HG02981 (cell line): ENCODE data around the gene NIBAN1.
A peak's percentile ranks its signal among the peaks of the same experiment; 100 is the strongest.
"Not testable (repeated sequence)": the region's sequence is repeated elsewhere in the genome, so short reads cannot be mapped to it uniquely, and the experiment has no call there.

Source experiments
- ATAC-seq: cut with Tn5 transposase; IDR thresholded peaks from one replicate; pipeline ENCODE4 v1.9.1; 2021; ENCODE audit warnings: mild to moderate bottlenecking, moderate library complexity; ENCODE audit not compliant: unreplicated experiment

NIBAN1 gene, protein sequence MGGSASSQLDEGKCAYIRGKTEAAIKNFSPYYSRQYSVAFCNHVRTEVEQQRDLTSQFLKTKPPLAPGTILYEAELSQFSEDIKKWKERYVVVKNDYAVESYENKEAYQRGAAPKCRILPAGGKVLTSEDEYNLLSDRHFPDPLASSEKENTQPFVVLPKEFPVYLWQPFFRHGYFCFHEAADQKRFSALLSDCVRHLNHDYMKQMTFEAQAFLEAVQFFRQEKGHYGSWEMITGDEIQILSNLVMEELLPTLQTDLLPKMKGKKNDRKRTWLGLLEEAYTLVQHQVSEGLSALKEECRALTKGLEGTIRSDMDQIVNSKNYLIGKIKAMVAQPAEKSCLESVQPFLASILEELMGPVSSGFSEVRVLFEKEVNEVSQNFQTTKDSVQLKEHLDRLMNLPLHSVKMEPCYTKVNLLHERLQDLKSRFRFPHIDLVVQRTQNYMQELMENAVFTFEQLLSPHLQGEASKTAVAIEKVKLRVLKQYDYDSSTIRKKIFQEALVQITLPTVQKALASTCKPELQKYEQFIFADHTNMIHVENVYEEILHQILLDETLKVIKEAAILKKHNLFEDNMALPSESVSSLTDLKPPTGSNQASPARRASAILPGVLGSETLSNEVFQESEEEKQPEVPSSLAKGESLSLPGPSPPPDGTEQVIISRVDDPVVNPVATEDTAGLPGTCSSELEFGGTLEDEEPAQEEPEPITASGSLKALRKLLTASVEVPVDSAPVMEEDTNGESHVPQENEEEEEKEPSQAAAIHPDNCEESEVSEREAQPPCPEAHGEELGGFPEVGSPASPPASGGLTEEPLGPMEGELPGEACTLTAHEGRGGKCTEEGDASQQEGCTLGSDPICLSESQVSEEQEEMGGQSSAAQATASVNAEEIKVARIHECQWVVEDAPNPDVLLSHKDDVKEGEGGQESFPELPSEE

DNA sequence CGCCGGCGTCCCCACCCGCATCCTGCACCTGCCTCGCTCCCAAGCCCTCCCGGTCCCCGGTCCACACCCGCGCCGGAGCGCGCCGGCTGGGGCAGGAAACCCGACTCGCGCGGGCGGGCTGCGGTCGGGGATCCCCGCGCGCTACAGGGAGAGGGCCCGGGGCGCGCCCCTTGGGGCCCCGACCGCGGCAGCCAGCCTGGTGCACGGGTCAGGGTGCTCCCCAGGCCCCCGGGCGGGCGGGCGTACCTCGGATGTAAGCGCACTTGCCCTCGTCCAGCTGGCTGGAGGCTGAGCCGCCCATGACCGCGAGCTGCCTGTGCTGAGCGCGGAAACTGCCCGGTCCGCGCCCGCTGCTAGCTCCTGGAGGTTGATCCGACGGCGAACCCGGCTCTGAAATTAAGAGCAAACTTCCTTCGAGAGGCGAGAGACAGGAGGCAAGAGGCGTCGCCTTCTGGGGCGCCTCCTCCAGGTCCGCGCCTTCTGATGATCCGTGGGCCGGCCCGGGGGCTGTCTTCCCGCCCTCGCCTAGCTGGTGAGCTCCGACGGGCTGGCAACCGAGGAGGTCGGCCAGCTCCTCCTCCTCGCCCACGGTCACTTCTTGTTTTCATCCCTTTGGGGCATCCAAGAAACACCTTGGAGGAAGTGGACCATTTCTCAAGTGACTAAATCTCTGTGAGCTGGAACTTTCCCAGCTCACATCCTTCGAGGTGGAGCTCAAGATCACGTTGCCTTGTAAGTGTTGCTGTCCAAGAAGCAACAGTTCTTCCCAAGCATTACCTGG lies at the start of gene NIBAN1:
NIBAN1 (minus strand) TSS at position 453 of the 781 bp plus-strand sequence; CDS start at position 301, 152 bp downstream.
- peak; percentile 59 for ATAC-seq

DNA sequence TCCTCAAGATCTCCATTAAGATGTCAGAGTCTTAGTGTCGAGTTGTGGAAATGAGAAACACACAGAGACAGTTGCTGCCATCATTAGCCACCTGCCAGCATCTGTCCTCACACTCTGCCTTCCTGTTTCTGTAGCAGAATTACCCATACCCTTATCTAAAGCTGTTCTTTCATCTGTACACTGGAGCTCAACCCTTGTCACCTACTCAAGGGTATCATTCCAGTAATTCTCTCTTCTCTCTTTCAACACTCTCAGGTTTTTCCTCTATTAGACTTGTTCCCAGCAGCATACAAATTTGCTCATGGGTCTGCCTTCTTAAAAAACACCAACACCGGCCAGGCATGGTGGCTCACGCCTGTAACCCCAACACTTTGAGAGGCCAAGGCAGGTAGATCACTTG lies 43.7 kb upstream of the NIBAN1 start:
- no peak for ATAC-seq

DNA sequence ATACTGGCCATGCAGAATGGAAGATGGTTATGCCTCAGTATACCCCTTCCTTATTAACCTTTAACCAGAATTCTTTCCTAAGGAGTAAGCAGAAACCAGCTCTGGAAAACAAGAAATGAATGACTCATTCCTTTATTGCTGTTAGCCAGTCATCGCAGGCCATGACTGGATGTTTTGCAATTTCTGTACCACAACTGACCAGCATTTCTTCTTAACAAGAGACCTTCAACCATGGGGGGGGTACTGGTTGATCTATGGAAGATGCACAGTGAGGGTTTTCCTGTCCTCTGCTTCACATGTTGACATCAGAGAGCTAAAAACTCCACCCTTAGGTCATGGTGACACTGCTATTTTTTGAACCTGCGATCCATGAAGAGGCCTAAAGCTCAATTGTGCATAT lies 43.0 kb upstream of the NIBAN1 start:
- ATAC-seq = no peak

DNA sequence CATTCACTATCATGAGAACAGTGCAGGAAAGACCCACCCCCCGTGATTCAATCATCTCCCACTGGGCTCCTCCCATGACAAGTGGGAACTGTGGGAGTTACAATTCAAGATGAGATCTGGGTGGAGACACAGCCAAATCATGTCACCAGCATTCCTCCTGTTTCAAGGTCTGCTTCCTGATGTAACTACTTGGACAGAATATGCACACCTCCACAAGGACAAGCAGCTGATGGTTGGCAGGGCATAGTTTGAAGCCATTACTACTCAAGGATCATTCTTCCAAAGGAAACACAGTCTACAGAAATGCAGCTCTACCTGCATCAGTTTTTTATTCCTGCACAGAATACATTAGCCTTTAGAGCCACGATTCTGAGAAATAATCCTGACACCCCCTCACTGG lies 42.6 kb upstream of the NIBAN1 start:
- ATAC-seq = no peak

DNA sequence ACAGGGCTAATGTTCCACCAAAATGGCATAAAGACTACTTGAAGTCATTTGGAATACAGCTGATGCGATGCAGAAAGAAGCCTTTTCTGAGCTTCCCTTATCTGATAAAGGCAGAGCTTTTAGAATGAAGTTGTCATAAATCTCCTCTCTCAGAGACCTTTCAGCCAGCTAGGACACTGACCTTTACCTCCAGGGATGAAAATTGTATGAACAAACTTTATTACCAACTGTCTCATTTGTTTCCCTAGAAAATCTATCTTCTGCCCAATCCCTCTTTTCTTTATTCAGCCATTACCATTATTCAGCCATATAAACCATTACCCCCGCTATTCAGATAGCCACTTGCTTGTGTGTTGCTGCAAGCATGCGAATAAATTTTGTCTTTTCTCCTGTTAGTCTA lies 41.3 kb upstream of the NIBAN1 start:
- no peak for ATAC-seq

DNA sequence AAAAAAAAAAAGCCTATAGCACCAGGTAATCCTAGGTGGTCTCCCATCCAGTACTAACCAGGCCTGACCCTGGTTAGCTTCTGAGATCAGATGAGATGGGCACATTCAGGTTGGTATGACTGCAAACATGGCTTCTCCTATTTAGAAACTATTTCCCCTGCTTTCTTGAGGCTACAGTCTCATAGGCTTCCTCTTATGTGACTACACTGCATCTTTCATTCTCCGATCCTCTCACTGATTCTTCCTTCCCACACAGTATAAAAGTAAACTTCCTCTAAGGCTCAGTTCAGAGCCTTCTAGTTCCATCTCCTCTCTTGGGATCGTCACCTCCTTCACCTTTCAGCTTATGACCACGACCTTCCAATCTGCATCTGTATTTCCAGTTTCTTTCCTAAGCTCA lies 40.6 kb upstream of the NIBAN1 start:
- ATAC-seq = no peak

DNA sequence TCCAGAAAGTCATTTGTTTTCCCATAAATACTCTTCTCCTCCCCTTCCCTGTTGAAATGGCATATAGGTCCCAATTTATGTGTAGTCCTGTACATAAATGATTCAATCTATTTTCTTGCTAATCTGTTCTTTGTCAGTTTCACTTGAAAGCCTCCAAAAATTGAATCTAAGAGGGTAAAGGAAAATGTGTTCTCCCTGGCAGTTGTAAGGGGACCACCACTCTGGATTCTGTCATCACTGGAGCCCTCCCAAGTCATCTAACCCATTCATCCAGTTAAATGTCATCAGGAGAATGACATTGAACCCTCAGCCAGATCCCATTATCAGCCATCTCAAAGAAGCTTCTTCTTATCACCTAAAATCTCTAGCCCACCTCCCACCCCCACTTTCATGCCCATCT lies 36.1 kb upstream of the NIBAN1 start:
- ATAC-seq = no peak

DNA sequence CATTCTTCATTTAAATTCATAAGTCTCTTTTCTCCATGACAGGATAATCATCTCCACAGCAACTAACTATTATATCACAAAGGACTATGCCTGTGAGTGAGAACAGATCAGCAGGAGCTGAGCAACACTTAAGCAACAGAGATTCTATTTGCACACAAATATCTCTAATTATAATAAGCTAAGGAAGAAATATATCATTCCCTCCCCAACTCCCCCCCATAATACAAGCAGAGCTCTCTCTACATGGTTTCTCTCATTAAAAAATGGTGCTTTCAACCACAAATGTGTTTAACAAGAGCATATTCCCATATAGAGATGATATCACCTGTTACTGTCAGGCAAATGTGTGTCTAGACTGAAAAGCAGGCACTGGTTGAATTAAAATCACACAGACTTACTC lies 34.5 kb upstream of the NIBAN1 start:
- ATAC-seq = no peak

DNA sequence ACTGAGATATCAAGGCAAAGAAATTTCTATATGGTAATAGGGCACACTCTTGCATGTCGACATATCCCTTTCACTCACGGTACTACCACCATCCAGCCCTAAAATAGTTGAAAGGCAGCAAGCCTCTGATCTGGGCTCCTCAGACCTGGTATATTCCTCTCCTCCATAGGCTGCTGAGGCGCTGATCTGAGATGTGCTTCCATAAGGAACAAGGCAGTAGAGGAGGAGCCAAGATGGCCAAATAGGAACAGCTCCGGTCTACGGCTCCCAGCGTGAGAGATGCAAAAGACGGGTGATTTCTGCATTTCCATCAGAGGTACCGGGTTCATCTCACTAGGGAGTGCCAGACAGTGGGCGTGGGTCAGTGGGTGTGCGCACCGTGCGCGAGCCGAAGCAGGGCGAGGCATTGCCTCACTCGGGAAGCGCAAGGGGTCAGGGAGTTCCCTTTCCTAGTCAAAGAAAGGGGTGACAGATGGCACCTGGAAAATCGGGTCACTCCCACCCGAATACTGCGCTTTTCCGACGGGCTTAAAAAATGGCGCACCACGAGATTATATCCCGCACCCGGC lies 27.1 kb upstream of the NIBAN1 start:
- not testable (repeated sequence) for ATAC-seq

DNA sequence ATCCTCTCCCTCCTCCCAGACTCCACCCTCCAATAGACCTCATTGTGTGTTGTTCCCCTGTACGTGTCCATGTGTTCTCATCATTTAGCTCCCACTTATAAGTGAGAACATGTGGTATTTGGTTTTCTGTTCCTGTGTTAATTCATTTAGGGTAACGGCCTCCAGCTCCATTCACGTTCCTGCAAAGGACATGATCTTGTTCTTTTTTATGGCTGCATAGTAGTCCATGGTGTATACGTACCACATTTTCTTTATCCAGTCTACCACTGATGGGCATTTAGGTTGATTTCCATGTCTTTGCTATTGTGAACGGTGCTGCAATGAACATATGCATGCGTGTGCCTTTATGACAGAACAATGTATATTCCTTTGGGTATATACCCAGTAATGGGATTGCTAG lies 25.7 kb upstream of the NIBAN1 start:
- ATAC-seq = not testable (repeated sequence)

DNA sequence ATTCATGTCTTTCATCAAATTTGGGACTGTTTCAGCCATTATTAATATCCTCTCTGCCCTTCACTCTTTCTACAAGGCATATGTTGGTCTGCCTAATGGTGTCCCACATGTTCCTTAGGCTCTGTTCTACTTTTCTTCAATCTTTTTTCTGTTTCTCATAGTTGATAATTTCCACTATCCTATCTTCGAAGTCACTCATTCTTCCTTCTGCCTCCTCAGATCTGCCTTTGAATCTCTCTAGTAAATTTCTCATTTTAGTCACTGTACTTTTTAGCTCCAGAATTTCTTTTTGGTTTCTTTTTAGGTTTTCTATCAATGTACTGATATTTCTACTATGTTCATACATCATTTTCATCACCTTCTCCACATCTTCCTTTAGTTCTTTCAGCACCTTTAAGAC lies 20.0 kb upstream of the NIBAN1 start:
- no peak for ATAC-seq

DNA sequence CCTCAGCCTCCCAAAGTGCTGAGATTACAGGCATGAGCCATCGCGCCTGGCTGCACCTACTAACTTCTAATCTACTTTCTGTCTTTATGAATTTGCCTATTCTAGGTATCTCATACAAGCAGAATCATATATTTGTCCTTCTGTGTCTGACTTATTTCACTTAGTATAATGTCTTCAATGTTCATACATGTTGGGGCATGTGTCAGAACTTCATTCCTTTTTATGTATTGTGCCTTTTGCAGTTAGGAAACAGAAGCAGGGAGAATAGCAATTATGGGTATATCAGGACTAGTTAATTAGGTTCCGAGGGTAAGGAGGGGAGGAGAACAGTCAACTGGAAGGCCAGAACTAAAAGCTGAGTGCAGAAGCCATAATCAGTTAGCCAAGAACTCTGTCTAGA lies 18.0 kb upstream of the NIBAN1 start:
- ATAC-seq = no peak

DNA sequence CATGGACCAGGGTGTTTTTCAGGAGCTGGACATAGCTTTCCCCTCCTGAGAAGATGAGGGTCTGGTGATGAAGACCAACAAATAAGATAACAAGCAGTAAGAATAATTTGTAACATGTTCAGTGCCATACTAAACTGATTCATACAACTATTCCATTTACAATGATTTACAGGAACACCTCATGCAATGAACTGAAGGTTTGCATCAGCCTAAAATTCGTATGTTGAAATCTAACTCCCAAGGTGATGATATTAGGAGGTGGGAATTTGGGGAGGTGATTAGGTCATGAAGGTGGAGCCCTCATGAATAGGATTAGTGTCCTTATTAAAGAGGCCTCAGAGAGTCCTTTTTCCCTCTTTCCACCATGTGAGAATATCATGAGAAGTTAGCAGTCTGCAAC lies 15.9 kb upstream of the NIBAN1 start:
- no peak for ATAC-seq

DNA sequence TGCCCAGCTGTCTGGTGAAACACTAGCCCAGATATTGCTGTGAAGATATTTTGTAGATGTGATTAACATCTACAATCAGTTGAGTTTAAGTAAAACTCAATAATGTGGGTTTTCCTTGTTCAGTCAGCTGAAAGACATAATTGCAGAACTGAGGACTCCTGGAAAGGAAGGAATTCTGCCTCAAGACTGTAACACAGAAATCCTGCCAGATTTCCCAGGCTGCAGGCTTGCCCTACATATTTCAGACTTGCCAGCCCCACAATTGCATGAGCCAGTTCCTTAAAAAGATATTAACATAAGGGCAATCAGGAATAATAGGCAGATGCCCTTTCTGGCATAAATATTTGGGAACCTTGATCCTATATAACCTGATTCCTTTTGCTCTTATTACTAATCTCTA lies 14.2 kb upstream of the NIBAN1 start:
- no peak for ATAC-seq

DNA sequence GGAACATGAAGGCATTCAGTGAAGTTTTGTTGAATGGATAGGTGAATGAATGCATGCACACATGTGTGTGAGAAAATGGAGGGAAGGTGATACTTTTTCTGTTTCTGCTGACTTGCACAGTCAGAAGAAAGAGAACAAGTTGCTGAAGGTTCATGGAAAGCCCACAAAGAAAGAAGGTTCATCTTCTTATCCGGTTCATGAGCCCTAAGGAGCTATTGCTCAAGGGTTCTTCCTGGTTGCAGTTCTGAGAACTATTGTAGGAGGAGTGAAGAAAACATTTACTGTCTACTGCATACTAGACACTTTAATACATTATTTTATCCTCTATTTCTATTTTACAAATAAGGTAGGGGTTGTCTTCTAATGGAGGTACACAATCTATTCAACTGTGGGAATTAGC lies 13.4 kb upstream of the NIBAN1 start:
- ATAC-seq = no peak

DNA sequence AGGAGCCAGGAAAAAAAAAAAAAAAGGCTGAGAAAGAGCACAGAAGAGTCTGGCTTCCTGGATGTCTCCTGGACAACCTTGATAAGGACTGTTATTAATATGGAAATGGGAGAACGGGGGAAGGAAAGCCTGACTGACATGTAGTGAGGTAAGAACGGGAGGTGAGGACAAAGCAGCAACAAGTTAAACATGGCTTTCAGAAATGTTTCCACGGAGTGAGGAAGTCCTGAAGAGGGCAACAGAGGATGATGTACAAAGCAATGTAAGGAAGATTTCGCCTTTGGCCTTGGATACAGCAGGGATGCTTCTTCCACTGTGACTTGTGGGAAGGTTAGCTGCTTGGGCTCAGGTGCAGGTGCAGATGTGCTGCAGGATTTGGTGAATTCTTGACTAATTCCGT lies 11.9 kb upstream of the NIBAN1 start:
- ATAC-seq = no peak

DNA sequence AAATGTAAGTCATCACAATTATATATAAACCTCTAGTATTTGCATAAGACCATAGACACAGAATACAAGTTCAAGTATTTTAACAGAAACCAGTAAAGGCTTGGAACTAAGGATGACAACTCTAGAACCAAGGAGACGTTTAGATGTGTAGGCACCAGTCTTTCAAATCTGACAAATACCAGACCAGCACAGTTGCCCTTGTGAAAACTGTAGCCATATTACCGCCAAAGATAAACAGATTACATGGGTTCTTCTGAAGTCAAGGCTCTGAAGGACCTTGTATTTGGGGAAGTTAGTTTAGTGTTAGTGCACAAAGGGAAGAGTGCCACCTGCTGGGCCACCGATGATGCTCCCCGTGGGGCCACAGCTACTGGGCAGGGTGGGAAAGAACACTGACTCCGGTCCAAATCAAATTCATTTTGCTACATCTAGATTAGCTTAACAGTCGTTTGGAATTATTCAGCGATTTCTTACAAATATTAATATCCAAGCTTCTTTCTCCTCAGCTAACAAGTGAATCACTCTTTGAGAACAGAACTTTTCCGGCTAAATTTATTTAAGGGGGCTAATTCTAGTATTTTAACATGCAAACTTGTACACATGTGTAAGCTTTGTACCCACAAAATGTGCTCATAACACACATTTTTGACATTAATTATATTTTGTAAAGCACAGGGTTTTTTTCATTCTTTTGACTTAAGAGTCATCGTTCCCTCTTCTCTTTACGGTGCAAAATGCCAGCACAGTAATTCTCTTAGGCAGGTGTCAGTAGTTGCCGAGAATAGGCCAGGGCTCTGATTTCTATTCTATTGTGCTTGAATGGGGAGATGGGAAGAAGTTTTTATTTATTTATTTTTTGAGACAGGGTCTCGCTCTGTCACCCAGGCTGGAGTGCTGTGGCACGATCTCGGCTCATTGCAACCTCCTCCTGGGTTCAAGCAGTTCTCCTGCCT lies 8.0 kb upstream of the NIBAN1 start:
- ATAC-seq = peak; percentile 99

DNA sequence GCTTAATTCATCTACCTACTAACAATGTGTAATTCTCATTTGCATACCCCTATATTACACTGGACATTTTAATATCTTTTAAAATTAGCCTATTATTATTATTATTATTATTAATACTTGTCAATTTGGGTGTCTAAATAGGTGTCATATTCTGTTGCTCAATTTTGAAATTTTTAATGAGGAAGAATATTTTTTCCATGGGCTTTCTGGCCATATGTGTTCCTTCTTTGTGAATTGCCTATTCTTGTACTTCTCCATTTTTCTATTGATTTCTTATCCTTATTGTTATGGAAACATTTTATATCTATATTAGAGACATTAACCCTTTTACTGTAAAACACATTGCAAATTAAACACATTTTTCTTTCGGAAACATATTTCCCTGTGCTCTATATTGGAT lies 6.4 kb upstream of the NIBAN1 start:
- ATAC-seq = no peak

DNA sequence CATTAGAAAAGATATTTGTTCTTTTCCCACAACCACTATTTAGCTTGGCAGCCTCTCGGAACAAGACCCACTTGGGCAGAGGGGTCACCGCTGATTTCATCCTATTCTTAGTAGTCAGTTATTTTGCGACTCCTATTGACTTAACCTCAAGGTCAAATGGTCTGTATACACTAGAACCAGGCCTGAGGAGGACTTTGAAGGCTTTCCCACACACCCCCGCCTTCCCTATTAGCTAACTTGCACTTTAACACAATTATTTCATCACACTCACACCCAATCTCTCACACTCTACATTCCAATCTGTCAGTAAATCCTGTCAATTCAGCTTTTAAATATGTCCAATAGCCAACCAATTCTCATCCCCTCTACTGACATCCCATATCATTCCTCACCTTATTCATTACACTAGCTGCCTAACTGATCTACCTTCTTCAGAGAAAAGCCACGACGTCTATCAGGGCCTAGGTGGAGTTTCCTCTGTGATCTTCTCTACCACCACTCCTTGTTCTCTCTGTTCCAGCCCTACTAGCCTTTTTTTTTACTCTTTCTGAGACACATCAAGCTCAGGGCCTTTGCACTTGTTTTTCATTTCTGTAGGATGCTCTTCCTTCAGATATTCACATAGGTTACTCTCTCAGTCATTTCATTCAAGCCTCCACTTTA lies 1.0 kb upstream of the NIBAN1 start:
- no peak for ATAC-seq

DNA sequence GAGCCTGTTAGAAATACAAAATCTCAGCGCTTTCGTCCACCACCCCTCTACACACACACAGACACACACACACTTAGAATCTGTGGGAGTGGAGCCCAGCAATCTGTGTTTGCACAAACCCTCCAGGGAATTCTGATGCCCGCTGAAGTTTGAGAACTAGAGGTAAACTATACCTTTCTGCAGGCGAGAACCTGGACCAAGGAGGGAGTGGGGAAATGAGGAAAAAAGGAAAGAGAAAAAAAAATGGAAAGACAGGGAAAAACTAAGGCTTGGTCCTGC lies 468 bp upstream of the NIBAN1 start:
- ATAC-seq = no peak
